GM18519 (cell line): Measurements from ENCODE around the gene ANG.

Experiments
- ATAC-seq: cut with Tn5 transposase; IDR thresholded peaks from one replicate; pipeline ENCODE4 v1.9.1; 2021; ENCODE audit warnings: mild to moderate bottlenecking, moderate library complexity; ENCODE audit not compliant: unreplicated experiment, low FRiP score

Gene ANG

GRCh38 chr14:20671597-20672283 lies 16.8 kb upstream of the ANG start:
- ATAC-seq = no peak

DNA sequence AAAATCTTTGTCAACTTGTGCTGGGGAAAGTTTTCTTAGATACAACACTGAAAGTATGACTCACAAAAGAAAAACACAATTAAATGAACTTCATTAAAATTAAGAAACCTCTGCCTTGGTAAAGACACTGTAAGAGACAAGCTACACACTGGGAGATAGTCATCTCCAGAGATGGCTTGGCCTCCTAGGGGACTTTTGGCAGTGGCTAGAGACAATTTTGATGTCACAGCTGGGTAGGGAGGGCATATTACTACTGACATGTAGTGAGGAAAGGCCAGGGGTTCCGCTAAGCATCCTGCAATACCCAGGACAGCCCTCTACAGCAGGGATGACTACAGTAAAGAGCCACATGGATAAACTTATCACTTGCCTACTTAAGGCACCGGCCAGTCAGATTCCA lies 12.9 kb upstream of the ANG start:
- ATAC-seq = no peak

GRCh38 chr14:20676072-20676471 lies 12.5 kb upstream of the ANG start:
- no peak for ATAC-seq

DNA sequence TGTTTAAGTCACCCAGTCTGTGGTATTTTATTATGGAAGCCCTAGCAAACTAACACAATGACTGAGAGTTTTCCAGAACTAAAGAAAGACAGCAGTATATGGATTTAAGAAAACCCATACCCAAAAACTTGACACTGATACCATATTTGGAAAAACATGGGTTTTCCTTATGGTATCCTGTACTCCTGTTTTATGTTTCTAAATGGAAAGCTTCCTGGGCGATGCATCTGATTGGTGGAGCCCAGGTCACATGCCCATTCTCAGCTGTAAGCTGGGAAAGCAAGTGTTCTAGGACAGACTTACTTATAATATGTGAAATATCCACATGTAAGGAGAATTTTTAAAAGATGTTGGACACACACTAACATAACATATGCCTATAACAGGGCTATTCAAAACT lies 8.7 kb upstream of the ANG start:
- ATAC-seq = no peak

DNA sequence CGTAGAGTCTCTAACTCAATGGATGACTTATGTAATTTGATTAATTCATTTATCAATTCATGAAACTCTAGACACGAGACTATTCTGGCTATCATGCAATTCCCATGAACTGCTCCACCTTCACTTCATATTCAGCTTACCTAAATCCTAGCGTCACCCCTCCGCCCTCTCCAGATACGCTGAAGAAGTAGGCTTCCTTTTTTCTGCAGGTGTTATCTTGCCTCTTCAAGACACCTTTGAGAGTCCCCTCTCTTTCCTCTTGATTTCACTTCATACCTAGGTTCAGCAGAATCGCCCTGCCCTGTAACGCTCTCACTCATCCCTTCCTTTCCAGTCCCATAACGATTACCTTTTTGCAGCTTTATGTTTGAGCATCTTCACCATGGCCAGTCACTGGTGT lies 8.2 kb upstream of the ANG start:
- no peak for ATAC-seq

DNA sequence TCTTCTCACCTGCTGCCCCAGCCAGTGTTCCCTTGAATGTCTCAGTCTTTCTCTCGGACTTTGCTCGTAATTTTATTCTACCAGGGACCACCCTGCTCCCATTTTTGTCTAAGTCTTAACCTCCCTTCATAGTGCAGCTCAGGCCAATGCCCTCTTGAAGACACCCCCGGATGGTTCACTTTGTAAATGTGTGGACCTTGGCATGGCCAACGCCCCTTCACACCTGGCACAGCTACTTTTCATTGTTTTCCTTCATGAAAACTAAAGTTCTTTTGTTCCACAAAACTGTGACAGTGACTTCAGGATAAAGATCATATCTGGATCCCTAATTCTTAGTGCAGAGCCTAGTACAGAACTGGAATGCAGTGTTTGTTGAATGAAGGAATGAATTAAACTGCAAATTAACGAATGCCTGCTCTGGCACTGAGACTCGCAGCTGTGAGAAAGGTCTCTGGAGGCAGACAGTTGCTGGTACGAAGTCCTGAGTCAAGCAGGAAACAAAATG lies 7.7 kb upstream of the ANG start:
- ATAC-seq = no peak

DNA sequence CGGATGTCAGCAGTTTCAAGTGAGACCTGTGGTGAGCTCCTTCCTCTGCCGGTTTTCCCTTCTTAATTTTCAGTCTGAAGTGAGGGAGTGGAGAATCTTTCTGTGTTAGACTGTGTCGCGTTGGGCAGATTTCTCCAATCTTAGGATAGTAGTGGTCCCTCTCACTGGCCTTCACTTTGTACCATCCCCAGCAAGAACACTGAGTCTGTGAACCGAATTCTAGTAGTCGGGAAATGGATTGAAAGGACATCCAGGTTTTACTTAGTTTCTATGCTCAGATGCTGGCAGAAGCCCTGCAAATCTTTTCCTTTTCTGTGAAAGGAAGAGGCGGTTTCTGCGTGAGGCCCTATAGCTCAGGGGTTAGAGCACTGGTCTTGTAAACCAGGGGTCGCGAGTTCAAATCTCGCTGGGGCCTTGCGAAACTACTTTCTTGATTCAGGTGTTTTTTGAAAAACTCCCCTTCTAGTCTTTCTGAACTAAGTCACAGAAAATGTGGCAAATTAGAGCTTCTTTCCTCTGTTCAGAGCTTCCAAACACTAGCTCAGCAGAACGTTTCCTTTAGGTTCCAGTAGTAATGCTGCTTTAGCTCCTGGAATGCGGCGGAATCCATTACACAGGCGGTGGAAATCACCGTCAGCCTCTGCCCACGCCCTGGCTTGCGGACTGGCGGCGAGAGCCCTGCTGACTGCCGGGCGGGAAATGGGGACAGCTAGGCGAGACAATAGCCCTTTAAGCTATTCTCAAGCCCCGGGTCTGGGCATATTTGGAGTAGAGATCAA lies 7.0 kb upstream of the ANG start:
- no peak for ATAC-seq

DNA sequence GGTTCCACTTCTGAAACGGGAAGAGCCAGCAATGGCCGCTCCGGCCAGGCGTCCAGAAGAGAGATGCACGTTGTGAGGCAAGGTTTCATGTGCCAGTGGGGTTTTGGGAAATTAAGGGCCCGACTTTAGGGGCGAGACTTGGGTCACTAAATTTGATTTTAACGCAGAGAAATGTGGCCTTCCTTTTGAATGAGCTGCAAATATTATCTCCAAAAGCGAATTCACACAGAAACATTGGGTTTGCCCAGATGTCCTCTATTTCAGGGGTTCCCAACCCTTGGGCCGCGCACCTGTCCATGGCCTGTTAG lies 6.5 kb upstream of the ANG start:
- no peak for ATAC-seq

DNA sequence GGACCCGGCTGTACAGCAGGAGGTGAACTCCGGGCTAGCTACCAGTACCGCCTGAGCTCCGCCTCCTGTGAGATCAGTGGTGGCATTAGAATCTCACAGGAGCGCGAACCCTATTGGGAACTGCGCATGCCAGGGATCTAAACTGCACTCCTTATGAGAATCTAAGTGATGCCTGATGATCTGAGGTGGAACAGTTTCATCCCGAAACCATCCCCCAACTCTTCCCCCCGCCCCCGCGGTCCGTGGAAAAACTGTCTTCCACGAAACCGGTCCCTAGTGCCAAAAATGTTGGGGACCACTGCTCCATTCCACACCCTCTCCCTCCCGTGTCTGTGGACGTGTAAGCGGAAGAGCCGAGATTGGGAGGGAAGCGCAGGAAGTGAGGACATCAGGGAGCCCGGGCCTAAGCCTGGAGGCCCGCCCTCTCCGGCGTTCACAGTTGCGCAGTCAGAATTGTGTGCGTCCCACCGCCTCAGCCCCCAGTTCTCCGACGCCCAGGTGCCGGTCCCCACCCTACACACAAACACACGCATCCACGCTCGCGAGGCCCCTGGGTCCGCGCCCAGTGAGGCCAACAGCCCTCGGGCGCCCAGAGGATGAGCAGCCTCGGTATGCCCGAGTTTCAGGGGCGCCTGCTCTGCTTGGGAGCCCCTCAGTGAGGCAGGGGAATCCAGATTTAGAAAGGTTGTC lies 6.0 kb upstream of the ANG start:
- ATAC-seq = peak; percentile 35

DNA sequence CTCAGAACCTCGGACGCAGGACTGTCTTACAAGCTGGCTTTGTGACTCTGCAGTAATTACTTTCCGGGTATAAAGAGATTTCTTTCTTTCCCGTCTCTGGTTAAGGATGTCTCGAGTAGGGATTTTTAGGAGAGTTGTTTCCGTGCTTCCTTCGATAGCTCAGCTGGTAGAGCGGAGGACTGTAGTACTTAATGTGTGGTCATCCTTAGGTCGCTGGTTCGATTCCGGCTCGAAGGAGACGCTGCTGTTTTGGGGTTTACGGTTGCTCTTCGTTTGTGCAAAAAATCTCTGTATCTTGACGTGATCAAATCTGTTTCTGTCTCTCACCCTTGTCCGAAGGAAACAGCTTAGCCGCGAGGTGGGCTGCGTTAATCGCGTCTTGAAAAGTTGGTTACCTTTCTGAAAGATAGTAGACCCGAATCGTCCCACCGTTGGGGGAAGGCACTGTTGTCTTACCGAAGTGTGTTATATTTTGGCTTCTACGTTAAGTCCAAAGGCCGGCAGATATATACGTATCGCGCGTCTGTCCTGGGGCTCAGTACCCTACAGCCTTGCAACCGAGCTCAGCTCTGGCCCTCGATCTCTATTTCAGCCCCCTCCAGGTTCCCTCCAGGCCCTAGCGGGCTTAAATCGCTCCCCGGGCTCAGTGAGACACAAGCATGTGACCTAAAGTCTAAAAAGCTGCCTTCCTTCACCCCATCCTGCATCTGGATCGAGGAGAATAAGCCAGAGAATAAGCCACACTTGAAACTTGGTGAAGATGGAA lies 5.3 kb upstream of the ANG start:
- peak; percentile 19 for ATAC-seq

GRCh38 chr14:20683891-20684661 lies 4.5 kb upstream of the ANG start, which contains the start of gene RNASE4:
TSS of gene RNASE4 (plus strand) at chr14:20684560. CDS start at chr14:20699372, 14,812 bp downstream.
- no peak for ATAC-seq

GRCh38 chr14:20684662-20685456 lies 3.7 kb upstream of the ANG start:
- ATAC-seq = no peak

- ATAC-seq = no peak
Measured at GRCh38 chr14:20686386-20687143, 2.0 kb upstream of the ANG start.

GRCh38 chr14:20687362-20688166 lies 1.0 kb upstream of the ANG start:
- ATAC-seq = no peak

DNA sequence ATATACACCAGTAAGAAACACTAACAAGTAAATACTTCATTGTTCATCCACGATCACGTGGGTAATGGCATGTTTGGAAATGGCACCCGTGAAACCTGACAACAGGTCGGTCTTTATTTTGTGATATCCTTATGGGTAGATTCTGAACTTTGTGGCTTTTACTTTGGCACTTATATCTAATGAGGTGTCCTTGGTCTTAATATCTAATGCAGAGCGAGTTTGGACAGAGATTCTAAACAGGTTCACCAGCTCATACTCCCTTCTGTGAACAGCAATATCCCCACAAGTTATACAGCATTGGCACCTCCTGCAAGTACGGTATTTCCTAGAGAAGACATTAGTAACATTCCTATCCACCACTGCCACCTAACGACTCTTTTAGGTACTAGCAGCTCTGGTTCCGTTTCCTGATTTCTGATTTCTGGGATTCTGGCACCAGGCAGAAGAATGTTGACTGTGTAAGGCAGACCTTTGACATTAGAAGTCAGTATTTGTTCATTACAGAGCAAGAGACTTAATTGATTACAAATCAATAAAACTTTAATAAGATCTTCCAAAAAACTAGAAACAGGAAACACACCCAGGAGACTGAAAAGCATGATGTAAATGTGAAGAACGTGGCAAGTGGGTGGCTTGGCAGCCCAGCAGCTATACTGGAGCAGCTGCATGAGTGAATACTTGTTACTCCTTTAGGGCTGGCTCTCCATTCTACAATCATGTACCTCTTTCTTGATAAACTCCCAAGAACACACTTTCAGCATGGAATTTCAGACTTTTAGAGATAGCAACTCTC lies 2.5 kb downstream of the ANG start:
- no peak for ATAC-seq

DNA sequence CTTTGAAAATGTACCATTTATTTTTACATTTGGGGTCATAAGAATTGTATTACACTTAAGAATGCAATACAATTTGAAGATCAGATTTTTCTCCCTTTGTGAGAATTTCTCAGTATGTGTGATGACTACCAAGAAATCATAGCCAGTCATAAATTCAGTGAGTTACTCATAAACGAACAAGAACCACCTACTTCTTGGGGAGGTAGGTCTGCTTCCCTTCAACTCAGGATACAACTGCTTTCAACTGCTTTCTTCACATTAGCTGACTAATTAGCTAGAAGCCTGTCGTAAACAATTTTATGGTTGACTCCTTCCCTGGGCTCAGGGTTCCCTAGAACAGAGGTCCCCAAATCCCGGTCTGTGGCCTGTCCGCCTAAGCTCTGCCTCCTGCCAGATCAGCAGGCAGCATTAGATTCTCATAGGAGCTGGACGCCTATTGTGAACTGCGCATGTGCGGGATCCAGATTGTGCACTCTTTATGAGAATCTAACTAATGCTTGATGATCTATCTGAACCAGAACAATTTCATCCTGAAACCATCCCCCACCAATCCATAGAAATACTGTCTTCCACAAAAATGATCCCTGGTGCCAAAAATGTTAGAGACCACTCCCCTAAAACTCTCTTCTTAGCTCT lies 3.7 kb downstream of the ANG start:
- no peak for ATAC-seq
